ENCODE data around the gene MAFG. TPM values are rescaled to one million over a fixed set of nuclear protein-coding genes. Genes with fewer than 3 reads are reported as not detected.

Gene MAFG
- polyA plus RNA-seq (2013, experiment 1 of 2), result 14.7 TPM
- polyA plus RNA-seq (2013, experiment 2 of 2), result 16.4 TPM

DNA sequence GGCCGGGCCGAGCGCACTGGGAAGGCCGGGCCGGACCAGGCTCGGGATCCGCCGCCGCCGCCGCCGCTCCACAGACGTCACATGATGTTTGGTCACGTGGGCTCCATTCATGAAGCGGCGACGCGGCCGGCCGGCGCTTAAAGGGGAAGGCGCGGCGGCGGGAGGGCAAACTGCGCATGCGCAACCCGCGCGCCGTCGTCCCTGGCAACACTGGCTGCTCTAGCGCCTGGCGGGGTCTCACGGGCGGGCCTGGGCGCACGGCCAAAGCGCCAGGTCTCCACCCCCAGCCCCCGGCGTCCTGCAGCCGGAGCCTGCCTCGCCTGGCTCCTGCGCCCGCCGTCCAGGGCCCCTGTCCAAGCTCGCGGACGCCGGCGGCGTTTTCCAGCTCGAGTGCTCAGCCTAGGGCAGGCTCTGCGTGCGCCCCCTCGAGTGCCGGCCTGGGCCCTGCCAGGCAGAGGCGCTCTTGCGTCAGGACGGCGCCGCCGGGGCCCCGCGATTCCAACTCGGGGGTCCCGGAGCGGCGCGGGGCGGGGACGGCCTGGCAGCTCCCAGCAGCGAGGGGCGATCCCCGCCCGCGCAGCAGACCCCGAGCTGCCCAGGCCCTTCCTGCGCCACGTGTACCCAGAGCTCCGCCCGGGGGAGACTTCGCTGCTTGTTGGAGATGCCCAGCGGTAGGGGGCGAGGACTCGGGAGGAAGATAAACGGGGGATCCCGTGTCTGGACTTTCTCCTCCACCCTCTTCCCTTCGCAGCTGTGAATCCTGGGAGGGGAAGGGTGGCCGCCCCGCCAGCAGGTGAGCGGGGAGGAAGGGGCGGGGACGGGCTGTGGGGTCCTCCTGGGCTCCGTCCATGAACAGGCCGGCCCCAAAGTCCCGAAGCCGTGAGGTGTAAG, at the start of gene MAFG:
TSS of gene MAFG (minus strand) at position 83 of the 891 bp plus-strand sequence. CDS start 4,550 bp downstream, outside the sequence.
- H3K4me1 ChIP-seq (ENCODE audit: insufficient read depth, low read length), result peaks cover 26% of the 10 kb centered on the region
- H3K9me3 ChIP-seq (ENCODE audit: insufficient read depth, low read depth, low read length), result no peaks in the 10 kb centered on the region
- peak within 1 kb of the TSS; percentile 65 for H3K4me3 ChIP-seq (ENCODE audit: low read length)
- peaks cover under 1% of the 10 kb centered on the region; the same call in 1 of the 2 replicates for H3K36me3 ChIP-seq (ENCODE audit: insufficient read depth, low read length)
- peak within 1 kb of the TSS; percentile 74 for H3K9ac ChIP-seq (ENCODE audit: low read depth, low read length)
- WGBS, result under 1% methylated on average over 93 of the region's 98 CpGs
- H3K27ac ChIP-seq (ENCODE audit: low read depth, low read length), result peak within 1 kb of the TSS; percentile 84
- H3K27me3 ChIP-seq (ENCODE audit: insufficient read depth, low read length), result peaks cover 16% of the 10 kb centered on the region

DNA sequence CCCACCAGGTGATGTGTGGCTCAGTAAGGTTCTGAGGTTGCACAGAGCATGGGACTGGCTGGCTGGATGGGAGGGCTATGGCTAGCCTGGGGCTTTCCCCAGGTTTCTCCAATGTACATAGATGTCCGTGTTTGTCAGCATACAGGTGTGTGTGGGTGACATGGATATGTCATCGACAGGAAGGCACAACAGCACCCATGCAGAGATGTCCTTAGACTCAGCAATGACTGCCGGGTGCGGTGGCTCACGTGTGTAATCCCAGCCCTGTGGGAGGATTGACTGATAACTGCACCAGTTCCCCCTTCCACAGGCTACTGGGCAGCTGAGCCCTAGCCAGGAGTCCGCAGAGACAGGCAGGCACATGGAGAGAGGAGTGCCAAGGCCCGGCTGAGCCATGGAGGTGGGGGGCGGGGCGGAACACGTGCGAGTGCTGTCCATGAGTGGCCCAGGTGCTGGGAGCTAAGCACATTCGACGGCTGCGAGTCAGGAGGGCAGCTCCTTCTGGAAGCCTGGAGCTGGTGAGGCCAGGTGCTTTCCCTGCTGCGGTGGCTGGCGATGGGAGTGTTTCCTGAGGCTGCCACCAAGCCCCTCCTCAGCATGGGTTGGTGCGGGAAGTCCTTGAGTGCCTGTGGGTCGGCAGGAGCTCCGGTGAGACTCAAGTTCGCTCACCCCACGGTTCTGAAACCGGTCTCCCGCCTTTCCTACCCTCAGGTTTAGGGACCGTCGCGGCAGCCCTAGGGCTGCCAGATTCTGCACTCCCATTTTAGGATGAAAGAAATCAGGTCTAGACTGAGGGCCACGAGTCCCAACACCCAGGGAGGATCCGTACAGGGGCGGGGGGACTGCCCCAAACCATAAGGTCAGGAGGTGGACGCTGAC, 49.0 kb upstream of the MAFG start:
- Histone ChIP-seq H3K9ac (ENCODE audit: low read depth, low read length) (peak overlapping the region; percentile 88), H3K27me3 (ENCODE audit: insufficient read depth, low read length) (peaks cover 29% of the 10 kb centered on the region), H3K27ac (ENCODE audit: low read depth, low read length) (peak overlapping the region; percentile 60; the same call in 1 of the 2 replicates), H3K4me3 (ENCODE audit: low read length) (peak overlapping the region; percentile 73), H3K9me3 (ENCODE audit: insufficient read depth, low read depth, low read length) (peaks cover 3% of the 10 kb centered on the region; the same call in 1 of the 2 replicates), H3K36me3 (ENCODE audit: insufficient read depth, low read length) (peaks cover 12% of the 10 kb centered on the region), H3K4me1 (ENCODE audit: insufficient read depth, low read length) (no peaks in the 10 kb centered on the region)
- 30% methylated on average over 30 of the region's 30 CpGs for WGBS

GRCh38 chr17:81973432-81973831, 45.9 kb upstream of the MAFG start:
- no peak overlapping the region for H3K4me3 ChIP-seq (ENCODE audit: low read length)
- H3K9me3 ChIP-seq (ENCODE audit: insufficient read depth, low read depth, low read length), result peaks cover 3% of the 10 kb centered on the region; the same call in 1 of the 2 replicates
- H3K36me3 ChIP-seq (ENCODE audit: insufficient read depth, low read length), result no peaks in the 10 kb centered on the region
- no peak overlapping the region for H3K9ac ChIP-seq (ENCODE audit: low read depth, low read length)
- no peaks in the 10 kb centered on the region; the same call in 1 of the 2 replicates for H3K4me1 ChIP-seq (ENCODE audit: insufficient read depth, low read length)
- H3K27ac ChIP-seq (ENCODE audit: low read depth, low read length), result no peak overlapping the region
- H3K27me3 ChIP-seq (ENCODE audit: insufficient read depth, low read length), result peaks cover 30% of the 10 kb centered on the region

DNA sequence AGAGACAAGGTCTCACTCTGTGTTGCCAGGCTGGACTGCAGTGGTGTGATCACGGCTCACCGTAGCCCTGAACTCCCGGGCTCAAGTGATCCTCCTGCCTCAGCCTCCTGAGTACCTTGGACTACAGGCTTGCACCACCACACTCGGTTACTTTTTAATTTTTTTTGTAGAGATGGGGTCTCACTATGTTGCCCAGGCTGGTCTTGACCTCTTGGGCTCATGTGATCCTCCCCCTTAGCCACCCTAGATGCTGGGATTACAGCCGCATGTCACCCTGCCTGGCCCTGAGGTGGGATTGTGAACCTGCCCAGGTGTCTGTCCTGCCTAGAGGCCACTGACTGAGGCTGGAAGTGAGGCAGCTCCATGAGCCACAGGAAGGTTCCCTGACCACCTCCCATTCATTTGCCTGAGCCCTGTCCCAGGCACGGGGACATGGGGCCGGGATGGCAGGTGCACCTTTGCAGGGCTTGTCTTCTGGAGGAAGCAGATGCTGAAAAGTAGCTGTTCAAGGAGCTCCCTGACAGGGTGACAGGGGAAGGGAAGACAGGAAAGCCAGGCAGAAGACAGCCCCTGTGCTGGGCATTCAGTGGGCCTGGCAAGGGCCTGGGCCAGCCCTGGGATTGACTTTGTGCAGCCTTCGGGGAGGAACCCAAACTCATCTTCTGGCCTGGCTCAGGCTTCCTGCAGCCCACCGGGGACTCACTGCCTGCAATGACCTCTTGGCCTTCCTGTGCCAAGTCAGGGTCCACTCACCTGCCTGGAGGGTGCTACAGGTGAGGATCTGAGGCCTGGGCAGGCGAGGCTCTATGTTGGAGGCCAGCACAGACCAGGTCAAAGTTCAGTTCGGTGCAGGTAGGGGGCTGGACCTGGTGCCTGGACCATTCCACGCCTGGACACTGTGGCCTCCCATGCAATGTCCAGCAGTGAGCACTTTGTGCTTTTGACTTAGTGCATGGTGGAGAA, 41.6 kb upstream of the MAFG start:
- WGBS, result 94% methylated on average over 12 of the region's 12 CpGs
- Histone ChIP-seq H3K36me3 (ENCODE audit: insufficient read depth, low read length) (no peaks in the 10 kb centered on the region), H3K9ac (ENCODE audit: low read depth, low read length) (no peak overlapping the region), H3K4me1 (ENCODE audit: insufficient read depth, low read length) (peaks cover 8% of the 10 kb centered on the region), H3K4me3 (ENCODE audit: low read length) (no peak overlapping the region), H3K27me3 (ENCODE audit: insufficient read depth, low read length) (peaks cover 44% of the 10 kb centered on the region), H3K27ac (ENCODE audit: low read depth, low read length) (no peak overlapping the region), H3K9me3 (ENCODE audit: insufficient read depth, low read depth, low read length) (peaks cover 3% of the 10 kb centered on the region; the same call in 1 of the 2 replicates)

DNA sequence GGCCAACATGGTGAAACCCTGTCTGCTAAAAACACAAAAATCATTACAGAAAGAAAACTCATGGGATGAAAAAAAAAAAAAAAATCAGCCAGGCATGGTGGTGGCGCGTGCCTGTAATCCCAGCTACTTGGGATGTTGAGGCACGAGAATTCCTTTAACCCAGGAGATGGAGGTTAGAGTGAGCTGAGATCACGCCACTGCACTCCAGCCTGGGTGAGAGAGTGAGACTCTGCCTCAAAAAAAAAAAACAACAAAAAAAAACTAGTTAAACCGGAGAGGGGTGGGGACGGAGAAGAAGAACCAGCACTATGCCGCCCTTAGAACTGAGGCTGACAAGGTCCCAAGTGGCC, 40.8 kb upstream of the MAFG start:
- Histone ChIP-seq H3K27ac (ENCODE audit: low read depth, low read length) (no peak overlapping the region), H3K36me3 (ENCODE audit: insufficient read depth, low read length) (no peaks in the 10 kb centered on the region), H3K27me3 (ENCODE audit: insufficient read depth, low read length) (peaks cover 51% of the 10 kb centered on the region), H3K4me3 (ENCODE audit: low read length) (no peak overlapping the region), H3K9me3 (ENCODE audit: insufficient read depth, low read depth, low read length) (no peaks in the 10 kb centered on the region), H3K4me1 (ENCODE audit: insufficient read depth, low read length) (peaks cover 8% of the 10 kb centered on the region), H3K9ac (ENCODE audit: low read depth, low read length) (no peak overlapping the region)
- 77% methylated on average over 7 of the region's 7 CpGs for WGBS

DNA sequence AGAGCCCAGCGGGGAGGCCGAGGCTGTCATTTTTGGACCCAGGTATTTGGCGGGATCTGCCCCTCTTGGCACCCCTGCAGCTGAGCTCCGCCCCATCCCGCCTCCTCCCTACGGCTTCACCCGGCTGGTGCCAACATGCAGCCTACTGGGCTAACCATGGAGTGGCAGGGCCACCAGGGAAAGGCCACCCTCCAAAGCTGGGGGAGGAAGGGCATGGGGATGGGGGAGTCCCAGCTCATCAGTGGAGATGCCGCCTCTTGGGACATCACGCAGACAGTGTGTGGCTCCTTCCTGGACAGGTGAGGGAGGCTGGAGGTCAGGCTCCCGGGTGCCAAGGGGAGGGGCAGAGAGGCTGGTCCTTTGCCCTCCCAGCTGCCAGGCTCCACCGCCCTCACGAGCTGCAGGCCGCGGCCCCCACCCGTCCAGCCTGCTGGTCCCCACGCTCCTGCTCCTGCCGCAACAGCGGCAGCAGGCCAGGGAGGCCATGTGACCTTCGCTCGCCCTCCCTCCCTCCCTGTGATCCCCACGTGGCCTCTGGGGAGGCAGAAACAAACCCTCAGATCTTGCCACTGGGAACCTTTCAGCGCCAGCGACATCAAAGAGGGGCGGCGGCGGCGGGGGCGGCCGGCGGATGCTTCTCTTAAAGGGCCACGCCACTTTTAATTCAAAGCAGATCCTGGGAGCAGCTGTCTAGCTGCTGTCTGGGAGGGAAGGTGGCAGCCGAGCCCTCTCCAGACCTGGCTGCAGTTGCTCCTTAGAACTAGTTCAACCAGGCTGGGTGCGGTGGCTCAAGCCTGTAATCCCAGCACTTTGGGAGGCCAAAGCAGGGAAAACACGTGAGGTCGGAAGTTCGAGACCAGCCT, 40.2 kb upstream of the MAFG start:
- H3K4me1 ChIP-seq (ENCODE audit: insufficient read depth, low read length), result peaks cover 8% of the 10 kb centered on the region
- H3K4me3 ChIP-seq (ENCODE audit: low read length), result peak overlapping the region; percentile 30; the same call in 1 of the 2 replicates
- no peaks in the 10 kb centered on the region for H3K36me3 ChIP-seq (ENCODE audit: insufficient read depth, low read length)
- no peak overlapping the region for H3K27ac ChIP-seq (ENCODE audit: low read depth, low read length)
- WGBS, result 22% methylated on average over 36 of the region's 36 CpGs
- peak overlapping the region; percentile 41; the same call in 1 of the 2 replicates for H3K9ac ChIP-seq (ENCODE audit: low read depth, low read length)
- peaks cover 57% of the 10 kb centered on the region for H3K27me3 ChIP-seq (ENCODE audit: insufficient read depth, low read length)
- no peaks in the 10 kb centered on the region for H3K9me3 ChIP-seq (ENCODE audit: insufficient read depth, low read depth, low read length)

GRCh38 chr17:81967244-81967532, 39.7 kb upstream of the MAFG start:
- Histone ChIP-seq H3K4me3 (ENCODE audit: low read length) (no peak overlapping the region), H3K9ac (ENCODE audit: low read depth, low read length) (no peak overlapping the region), H3K36me3 (ENCODE audit: insufficient read depth, low read length) (no peaks in the 10 kb centered on the region), H3K4me1 (ENCODE audit: insufficient read depth, low read length) (peaks cover 8% of the 10 kb centered on the region), H3K27ac (ENCODE audit: low read depth, low read length) (no peak overlapping the region), H3K27me3 (ENCODE audit: insufficient read depth, low read length) (peaks cover 63% of the 10 kb centered on the region), H3K9me3 (ENCODE audit: insufficient read depth, low read depth, low read length) (no peaks in the 10 kb centered on the region)
- WGBS, result 67% methylated on average over 5 of the region's 5 CpGs

DNA sequence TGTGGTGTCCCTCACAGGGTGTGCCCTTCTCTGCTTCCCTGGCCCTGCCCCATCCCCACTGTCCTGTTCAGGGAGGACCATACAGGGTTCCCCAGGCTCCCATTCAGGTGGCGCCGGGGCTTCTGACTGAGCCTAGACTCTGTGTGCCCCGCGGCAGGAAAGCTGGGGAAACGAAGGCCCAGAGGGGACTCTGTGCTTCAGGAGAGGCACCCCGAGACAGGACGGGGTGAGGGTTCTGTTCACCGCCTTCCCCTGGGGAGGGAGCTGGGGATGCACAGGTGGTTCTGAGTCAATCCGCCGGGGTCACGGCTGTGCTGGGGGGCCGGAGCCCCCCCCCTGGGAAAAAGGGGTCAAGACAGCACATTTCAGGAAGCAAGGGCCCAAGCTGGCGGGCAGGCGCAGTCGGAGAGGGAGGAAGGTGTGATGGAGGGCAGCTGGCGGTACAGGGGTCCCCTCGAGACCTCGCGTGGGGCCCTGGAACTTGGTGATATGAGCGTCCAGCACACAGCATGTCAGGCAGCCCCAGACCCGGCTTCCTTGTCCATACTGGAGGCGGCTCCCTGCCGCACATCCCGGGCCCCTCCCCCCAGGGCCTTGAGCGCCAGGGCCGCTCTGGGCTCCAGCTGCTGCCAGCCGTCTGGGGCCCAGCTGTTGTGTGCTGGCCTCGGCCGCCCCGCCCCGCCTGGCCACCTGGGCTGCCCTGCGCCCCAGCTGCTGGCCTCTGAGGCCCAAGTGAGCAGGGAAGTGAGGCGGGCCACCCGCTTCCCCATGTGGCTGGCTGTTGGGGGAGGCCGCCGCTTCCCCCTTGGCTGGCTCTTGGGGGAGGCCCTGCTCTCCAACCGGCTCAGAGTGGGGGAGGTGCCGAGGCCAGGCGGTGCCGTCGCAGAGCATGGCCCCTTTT, 39.1 kb upstream of the MAFG start:
- 60% methylated on average over 41 of the region's 41 CpGs for WGBS
- Histone ChIP-seq H3K36me3 (ENCODE audit: insufficient read depth, low read length) (no peaks in the 10 kb centered on the region), H3K4me3 (ENCODE audit: low read length) (no peak overlapping the region), H3K9me3 (ENCODE audit: insufficient read depth, low read depth, low read length) (no peaks in the 10 kb centered on the region), H3K9ac (ENCODE audit: low read depth, low read length) (no peak overlapping the region), H3K27ac (ENCODE audit: low read depth, low read length) (no peak overlapping the region), H3K27me3 (ENCODE audit: insufficient read depth, low read length) (peaks cover 67% of the 10 kb centered on the region), H3K4me1 (ENCODE audit: insufficient read depth, low read length) (peaks cover 8% of the 10 kb centered on the region)

DNA sequence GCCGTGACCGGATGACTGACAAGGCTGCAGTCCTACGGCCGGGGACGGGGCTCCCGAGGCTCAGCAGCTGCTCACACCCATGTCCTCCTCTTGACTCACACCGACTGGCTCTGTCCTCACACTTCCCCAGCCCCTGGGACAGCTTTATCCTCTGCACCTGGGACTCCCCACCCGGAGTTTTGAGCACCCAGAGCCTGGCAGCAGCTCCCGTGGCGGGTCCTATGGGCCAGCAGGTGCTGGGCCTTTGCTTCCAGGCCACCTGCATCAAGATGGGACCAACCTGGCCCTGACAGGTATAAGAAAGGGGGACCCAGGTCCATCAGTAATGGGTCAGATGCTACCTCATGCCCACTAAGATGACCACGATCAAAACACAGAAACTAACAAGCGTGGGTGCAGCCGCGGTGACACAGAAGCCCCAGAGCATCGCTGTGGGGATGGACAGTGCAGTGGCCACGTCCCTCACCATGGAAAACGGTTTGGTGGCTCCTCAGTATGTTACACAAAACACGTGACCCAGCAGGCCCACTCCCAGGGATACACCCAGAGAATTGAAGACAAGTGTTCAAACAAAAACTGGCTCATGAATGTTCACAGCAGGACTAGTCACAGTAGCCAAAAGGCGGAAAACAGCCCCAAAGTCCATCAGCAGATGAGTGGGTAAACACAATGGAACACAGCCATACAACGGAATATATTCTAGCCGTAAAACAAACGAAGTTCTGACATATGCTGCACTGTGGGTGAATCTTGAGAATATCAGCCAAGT, 36.7 kb upstream of the MAFG start:
- Histone ChIP-seq H3K9me3 (ENCODE audit: insufficient read depth, low read depth, low read length) (no peaks in the 10 kb centered on the region), H3K27ac (ENCODE audit: low read depth, low read length) (no peak overlapping the region), H3K9ac (ENCODE audit: low read depth, low read length) (no peak overlapping the region), H3K36me3 (ENCODE audit: insufficient read depth, low read length) (no peaks in the 10 kb centered on the region), H3K4me1 (ENCODE audit: insufficient read depth, low read length) (peaks cover 8% of the 10 kb centered on the region), H3K4me3 (ENCODE audit: low read length) (no peak overlapping the region), H3K27me3 (ENCODE audit: insufficient read depth, low read length) (peaks cover 89% of the 10 kb centered on the region)
- WGBS, result 84% methylated on average over 22 of the region's 22 CpGs

Measured in HUES64 (cell line).